Calu3 (cell line): ENCODE results near the gene TTC28. TPM values are rescaled to one million over a fixed set of nuclear protein-coding genes. Genes with fewer than 3 reads are reported as not detected.

Experiments used
- BruUV-seq: library from RNA; stranded (reverse); fragments of 400-500 nt; replicated peaks from 2 replicates; lab custom pipeline; 2021; lab: Mats Ljungman, UMichigan
- CTCF ChIA-PET: fragments of 300-600 bp; sonication (Branson Sonifier 250); formaldehyde crosslinking; loops from one replicate; lab custom pipeline; 2022; ENCODE audit warnings: antibody characterized with exemption; lab: Charles Lee
- DNase-seq: peaks from one replicate; pipeline ENCODE4 v3.0.0; 2022
- H3K27ac Mint-ChIP-seq: one replicate; pipeline ENCODE4 v1.8.0; 2022; ENCODE audit warnings: mixed read lengths; ENCODE audit not compliant: unreplicated experiment
- H3K27me3 Mint-ChIP-seq: one replicate; pipeline ENCODE4 v1.8.0; 2022; ENCODE audit warnings: mixed read lengths; ENCODE audit not compliant: unreplicated experiment
- H3K36me3 Mint-ChIP-seq: one replicate; pipeline ENCODE4 v1.8.0; 2022; ENCODE audit warnings: mild to moderate bottlenecking, moderate library complexity, mixed read lengths; ENCODE audit not compliant: insufficient read depth, unreplicated experiment
- H3K4me1 Mint-ChIP-seq: one replicate; pipeline ENCODE4 v1.8.0; 2022; ENCODE audit warnings: mild to moderate bottlenecking, low read depth, mixed read lengths; ENCODE audit not compliant: unreplicated experiment
- H3K4me3 Mint-ChIP-seq: one replicate; pipeline ENCODE4 v1.8.0; 2022; ENCODE audit warnings: mild to moderate bottlenecking, low read depth, moderate library complexity, mixed read lengths; ENCODE audit not compliant: unreplicated experiment
- H3K9me3 Mint-ChIP-seq: one replicate; pipeline ENCODE4 v1.8.0; 2022; ENCODE audit warnings: low read depth, mixed read lengths; ENCODE audit not compliant: unreplicated experiment
- intact Hi-C: fragments of 100-400 bp; cut with micrococcal nuclease; formaldehyde crosslinking; loops from one replicate; pipeline ENCODE4 v1.10.0; 2022; ENCODE audit not compliant: unreplicated experiment
- total RNA-seq: library from RNA; stranded (reverse); gene quantifications from 2 replicates; pipeline ENCODE4 v1.2.3, GENCODE V29; 2022
- TF ChIP-seq, protein P1 (sequence below): fragments of 200-600 bp; IDR thresholded peaks from one replicate; pipeline ENCODE4 v1.8.0; 2022; ENCODE audit warnings: antibody characterized with exemption; ENCODE audit not compliant: unreplicated experiment

TTC28 gene
- total RNA-seq, 1 experiment from 2014 or later: 5.2 TPM

DNA sequence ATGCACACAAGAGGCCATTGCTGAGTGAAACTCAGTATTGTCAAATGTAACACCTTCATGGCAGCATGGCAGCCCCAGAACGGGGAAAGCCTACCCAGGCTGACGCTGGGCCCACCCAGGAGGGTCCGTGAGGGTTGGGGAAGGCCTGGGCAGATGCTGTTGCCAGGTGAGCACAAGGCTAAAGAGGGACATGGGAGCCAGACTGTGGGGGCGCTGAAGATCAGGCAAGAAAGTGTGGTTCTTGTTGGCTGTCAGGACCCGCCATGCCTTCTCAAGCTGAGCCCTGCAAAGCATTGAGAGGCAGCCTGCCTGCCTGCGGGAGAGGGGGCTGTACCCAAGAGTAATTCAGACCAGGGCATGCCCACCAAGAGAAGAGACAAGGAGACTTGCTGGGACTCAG lies 675.6 kb downstream of the TTC28 start:
- no peaks in the 10 kb centered on the region for H3K36me3 Mint-ChIP-seq
- no peaks in the 10 kb centered on the region for H3K4me1 Mint-ChIP-seq
- CTCF ChIA-PET: no interaction called here
- TF ChIP-seq, protein P1, sequence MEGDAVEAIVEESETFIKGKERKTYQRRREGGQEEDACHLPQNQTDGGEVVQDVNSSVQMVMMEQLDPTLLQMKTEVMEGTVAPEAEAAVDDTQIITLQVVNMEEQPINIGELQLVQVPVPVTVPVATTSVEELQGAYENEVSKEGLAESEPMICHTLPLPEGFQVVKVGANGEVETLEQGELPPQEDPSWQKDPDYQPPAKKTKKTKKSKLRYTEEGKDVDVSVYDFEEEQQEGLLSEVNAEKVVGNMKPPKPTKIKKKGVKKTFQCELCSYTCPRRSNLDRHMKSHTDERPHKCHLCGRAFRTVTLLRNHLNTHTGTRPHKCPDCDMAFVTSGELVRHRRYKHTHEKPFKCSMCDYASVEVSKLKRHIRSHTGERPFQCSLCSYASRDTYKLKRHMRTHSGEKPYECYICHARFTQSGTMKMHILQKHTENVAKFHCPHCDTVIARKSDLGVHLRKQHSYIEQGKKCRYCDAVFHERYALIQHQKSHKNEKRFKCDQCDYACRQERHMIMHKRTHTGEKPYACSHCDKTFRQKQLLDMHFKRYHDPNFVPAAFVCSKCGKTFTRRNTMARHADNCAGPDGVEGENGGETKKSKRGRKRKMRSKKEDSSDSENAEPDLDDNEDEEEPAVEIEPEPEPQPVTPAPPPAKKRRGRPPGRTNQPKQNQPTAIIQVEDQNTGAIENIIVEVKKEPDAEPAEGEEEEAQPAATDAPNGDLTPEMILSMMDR: no peak
- no peak overlapping the region for H3K4me3 Mint-ChIP-seq
- no peaks in the 10 kb centered on the region for H3K9me3 Mint-ChIP-seq
- intact Hi-C loops: no loop called here
- H3K27ac Mint-ChIP-seq: no peak overlapping the region
- peaks cover 16% of the 10 kb centered on the region for H3K27me3 Mint-ChIP-seq
- BruUV-seq: no TSS peak
- DNase-seq: no peak

DNA sequence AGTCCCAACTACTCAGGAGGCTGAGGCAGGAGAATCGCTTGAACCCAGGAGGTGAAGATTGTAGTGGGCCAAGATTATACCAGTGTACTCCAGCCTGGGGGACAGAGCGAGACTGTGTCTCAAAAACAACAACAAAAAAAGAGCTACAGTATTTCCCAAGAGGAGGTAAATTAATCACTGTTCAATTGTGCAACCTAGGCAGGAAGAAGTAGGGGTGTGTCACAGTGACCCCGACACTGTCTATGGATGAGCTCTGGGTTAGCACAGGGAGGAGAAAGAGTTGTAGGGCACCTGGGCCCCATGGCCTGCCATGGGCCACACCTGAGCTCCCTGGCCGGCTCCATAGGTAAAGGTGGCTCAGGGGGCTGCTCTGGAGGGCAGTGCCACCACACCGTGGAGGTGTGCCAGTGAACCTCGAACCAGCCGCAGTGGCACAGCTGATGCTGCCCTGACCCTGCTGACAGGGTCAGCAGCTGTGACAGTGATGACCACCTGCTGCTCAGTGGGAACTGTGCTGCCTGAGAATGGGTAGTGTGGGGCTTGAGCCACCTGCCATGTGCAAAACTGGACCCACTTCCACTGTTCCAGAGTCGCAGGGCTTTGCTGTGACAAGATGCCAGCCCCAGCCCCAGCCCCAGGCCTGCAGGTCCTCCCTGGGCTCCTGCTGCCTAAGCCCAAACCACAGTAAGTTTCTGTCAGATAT lies 676.6 kb downstream of the TTC28 start:
- H3K27me3 Mint-ChIP-seq: peaks cover 16% of the 10 kb centered on the region
- no peaks in the 10 kb centered on the region for H3K4me1 Mint-ChIP-seq
- CTCF ChIA-PET: interaction anchor here (0.5 kb wide), 1 partner anchor 8 kb away, joined by 3 read pairs; no protein-coding TSS in a partner anchor
- no peak overlapping the region for H3K4me3 Mint-ChIP-seq
- H3K36me3 Mint-ChIP-seq: no peaks in the 10 kb centered on the region
- DNase-seq: no peak
- no peak overlapping the region for H3K27ac Mint-ChIP-seq
- TF ChIP-seq, protein P1: no peak
- intact Hi-C loops: no loop called here
- no peaks in the 10 kb centered on the region for H3K9me3 Mint-ChIP-seq
- no TSS peak for BruUV-seq

DNA sequence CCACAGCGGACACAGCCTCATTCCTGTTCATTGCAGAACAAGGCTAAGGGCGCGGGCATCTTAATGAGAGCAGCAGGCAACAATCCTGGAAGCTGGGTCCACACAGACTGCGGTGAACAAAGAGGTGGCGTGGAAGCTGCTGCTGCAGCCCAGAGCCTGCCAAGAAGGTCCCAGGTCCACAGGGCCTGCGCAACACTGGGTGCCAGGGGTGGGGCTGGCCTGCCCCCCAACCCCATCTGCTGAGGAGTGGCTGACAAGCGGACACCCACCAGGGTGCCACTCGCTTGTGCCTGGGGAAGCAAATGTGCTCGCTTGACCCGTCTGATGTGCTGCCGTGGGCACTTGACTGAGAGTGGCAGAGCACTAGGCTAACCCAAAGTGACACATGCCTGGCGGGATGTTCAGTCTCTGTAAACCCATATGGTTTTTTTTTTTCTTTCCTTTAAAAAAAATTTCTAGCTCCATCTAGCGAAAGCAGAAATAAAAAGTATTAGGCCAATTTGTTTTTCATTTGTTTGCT lies 677.4 kb downstream of the TTC28 start:
- Mint-ChIP-seq H3K4me1 (no peaks in the 10 kb centered on the region), H3K4me3 (no peak overlapping the region), H3K36me3 (no peaks in the 10 kb centered on the region), H3K27me3 (peaks cover 16% of the 10 kb centered on the region), H3K9me3 (no peaks in the 10 kb centered on the region), H3K27ac (no peak overlapping the region)
- TF ChIP-seq, protein P1: no peak
- CTCF ChIA-PET: interaction anchor here (0.6 kb wide), 1 partner anchor 801 kb away, joined by 3 read pairs; no protein-coding TSS in a partner anchor
- intact Hi-C loops: no loop called here
- BruUV-seq: no TSS peak
- no peak for DNase-seq

DNA sequence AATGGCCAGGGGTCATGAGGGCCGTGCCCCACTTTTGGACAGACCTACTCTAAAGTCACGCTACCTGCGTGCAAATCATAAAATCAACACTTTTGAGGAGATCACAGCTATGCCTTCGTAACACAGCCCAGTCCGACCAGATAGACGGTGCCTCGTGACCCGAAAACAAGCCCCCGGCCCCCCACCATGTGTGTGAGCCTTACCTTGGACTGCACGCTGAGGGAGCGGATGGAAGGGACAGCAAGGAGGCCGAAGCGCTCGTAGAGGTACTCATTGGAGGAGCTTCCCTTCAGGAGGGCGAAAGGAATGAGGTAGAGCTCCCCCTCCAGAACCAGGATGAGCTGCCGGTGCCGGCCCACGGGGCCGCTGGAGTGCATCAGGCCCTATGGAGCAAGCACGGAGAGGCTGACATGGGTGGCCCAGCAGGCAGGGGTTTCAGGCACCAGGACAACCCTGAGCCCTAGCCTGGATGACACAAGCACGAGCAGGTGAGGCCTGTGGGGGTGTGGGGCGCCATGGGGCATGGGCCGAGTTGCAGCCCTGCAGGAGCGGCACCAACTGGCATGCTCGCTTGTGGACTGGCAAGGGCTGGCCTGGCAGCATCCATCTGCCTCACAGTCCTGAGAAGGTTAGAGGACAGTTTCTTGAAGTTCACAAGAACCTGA lies 678.3 kb downstream of the TTC28 start:
- no peak overlapping the region for H3K27ac Mint-ChIP-seq
- intact Hi-C loops: no loop called here
- CTCF ChIA-PET: no interaction called here

More for the DNA sequence above, 678.3 kb downstream of the TTC28 start:
- DNase-seq: no peak
- H3K9me3 Mint-ChIP-seq: no peaks in the 10 kb centered on the region
- H3K27me3 Mint-ChIP-seq: peaks cover 16% of the 10 kb centered on the region
- no TSS peak for BruUV-seq
- H3K36me3 Mint-ChIP-seq: no peaks in the 10 kb centered on the region
- TF ChIP-seq, protein P1: no peak
- no peak overlapping the region for H3K4me3 Mint-ChIP-seq
- H3K4me1 Mint-ChIP-seq: no peaks in the 10 kb centered on the region
